WTC11 (cell line): ENCODE measurements around the gene MAN2B2. TPM values are rescaled to one million over a fixed set of nuclear protein-coding genes. Genes with fewer than 3 reads are reported as not detected.

ENCODE experiments used
- ATAC-seq: fragments of 200-7000 bp; cut with Tn5 transposase; 2 replicates; pipeline ENCODE4 v1.10.0; 2021; ENCODE audit warnings: mild to moderate bottlenecking, moderate library complexity
- CTCF ChIA-PET: fragments of 300-600 bp; sonication (Branson Sonifier 250); formaldehyde crosslinking; loops from one replicate; lab custom pipeline; 2021; ENCODE audit warnings: antibody characterized with exemption; lab: Charles Lee
- POLR2A ChIA-PET: fragments of 350-600 bp; sonication (Branson Sonifier 250); formaldehyde crosslinking; loops from one replicate; lab custom pipeline; 2021; ENCODE audit warnings: antibody characterized with exemption; lab: Charles Lee
- DNase-seq: peaks from one replicate; pipeline ENCODE4 v3.0.0; 2021; ENCODE audit warnings: low spot score
- H3K27ac Mint-ChIP-seq: 2 replicates; pipeline ENCODE4 v1.8.0; 2021; ENCODE audit warnings: mixed read lengths
- H3K27me3 Mint-ChIP-seq: 2 replicates; pipeline ENCODE4 v1.8.0; 2021; ENCODE audit warnings: low read depth, mild to moderate bottlenecking, moderate library complexity, mixed read lengths
- H3K36me3 Mint-ChIP-seq: 2 replicates; pipeline ENCODE4 v1.8.0; 2021; ENCODE audit warnings: mixed read lengths
- H3K4me1 Mint-ChIP-seq: 2 replicates; pipeline ENCODE4 v1.8.0; 2022; ENCODE audit warnings: mixed read lengths
- H3K4me3 Mint-ChIP-seq: 2 replicates; pipeline ENCODE4 v1.8.0; 2021; ENCODE audit warnings: mild to moderate bottlenecking, moderate library complexity, mixed read lengths
- H3K9me3 Mint-ChIP-seq: 2 replicates; pipeline ENCODE4 v1.8.0; 2021; ENCODE audit warnings: mixed read lengths
- E2F5 ChIP-seq: sonication (generic); formaldehyde crosslinking; IDR thresholded peaks from 2 replicates; pipeline ENCODE4 v1.8.1; 2022; ENCODE audit warnings: mild to moderate bottlenecking, moderate library complexity, missing genetic modification reagents
- FOXP1 ChIP-seq: sonication (generic); formaldehyde crosslinking; IDR thresholded peaks from 2 replicates; pipeline ENCODE4 v1.8.0; 2022; ENCODE audit warnings: missing genetic modification reagents, mild to moderate bottlenecking, moderate library complexity, borderline replicate concordance
- FOXP4 ChIP-seq: sonication (generic); formaldehyde crosslinking; IDR thresholded peaks from 2 replicates; pipeline ENCODE4 v1.8.0; 2022; ENCODE audit warnings: mild to moderate bottlenecking, missing genetic modification reagents
- HMGXB4 ChIP-seq: sonication (generic); formaldehyde crosslinking; IDR thresholded peaks from 2 replicates; pipeline ENCODE4 v1.8.1; 2023; ENCODE audit warnings: mild to moderate bottlenecking, moderate library complexity, missing genetic modification reagents
- MAX ChIP-seq: sonication (generic); formaldehyde crosslinking; IDR thresholded peaks from 2 replicates; pipeline ENCODE4 v1.8.0; 2022; ENCODE audit warnings: mild to moderate bottlenecking, missing genetic modification reagents
- MXD4 ChIP-seq: fragments of 250-450 bp; sonication (Bioruptor Pico); IDR thresholded peaks from 2 replicates; pipeline ENCODE4 v1.8.0; 2021; ENCODE audit warnings: mild to moderate bottlenecking, moderate library complexity, borderline replicate concordance
- NFATC4 ChIP-seq: fragments of 250-450 bp; sonication (Bioruptor Pico); IDR thresholded peaks from 2 replicates; pipeline ENCODE4 v1.9.0; 2021; ENCODE audit warnings: mild to moderate bottlenecking
- SMAD4 ChIP-seq: sonication (generic); formaldehyde crosslinking; IDR thresholded peaks from 2 replicates; pipeline ENCODE4 v1.8.0; 2022; ENCODE audit warnings: mild to moderate bottlenecking, missing genetic modification reagents
- TEAD4 ChIP-seq: sonication (generic); formaldehyde crosslinking; IDR thresholded peaks from 2 replicates; pipeline ENCODE4 v1.8.0; 2022; ENCODE audit warnings: mild to moderate bottlenecking, missing genetic modification reagents
- TP53 ChIP-seq: sonication (generic); formaldehyde crosslinking; IDR thresholded peaks from 2 replicates; pipeline ENCODE4 v1.8.1; 2023; ENCODE audit warnings: mild to moderate bottlenecking, missing genetic modification reagents
- ZNF232 ChIP-seq: sonication (generic); formaldehyde crosslinking; IDR thresholded peaks from 2 replicates; pipeline ENCODE4 v1.8.0; 2022; ENCODE audit warnings: mild to moderate bottlenecking, missing genetic modification reagents
- ZNF263 ChIP-seq: sonication (generic); formaldehyde crosslinking; IDR thresholded peaks from 2 replicates; pipeline ENCODE4 v1.8.1; 2022; ENCODE audit warnings: low read depth, mild to moderate bottlenecking, moderate library complexity, missing genetic modification reagents
- ZNF281 ChIP-seq: sonication (generic); formaldehyde crosslinking; IDR thresholded peaks from 2 replicates; pipeline ENCODE4 v1.8.0; 2023; ENCODE audit warnings: mild to moderate bottlenecking, missing genetic modification reagents
- ZNF317 ChIP-seq: sonication (generic); formaldehyde crosslinking; IDR thresholded peaks from 2 replicates; pipeline ENCODE4 v1.8.1; 2023; ENCODE audit warnings: low read depth, mild to moderate bottlenecking, moderate library complexity, missing genetic modification reagents, borderline replicate concordance
- total RNA-seq: library from RNA; stranded (reverse); gene quantifications from 3 replicates; pipeline ENCODE4 v1.2.3, GENCODE V29; 2021

The MAN2B2 gene
- total RNA-seq, 1 experiment from 2014 or later, result 6.3 TPM

GRCh38 chr4:6655924-6656323 is 80.9 kb downstream of the MAN2B2 start:
- ChIA-PET POLR2A (no interaction called here), CTCF (interaction anchor here (1.4 kb wide), 1 partner anchor 25 kb away, joined by 3 read pairs; no protein-coding TSS in a partner anchor)
- Mint-ChIP-seq H3K27ac (no peak overlapping the region), H3K4me3 (no peak overlapping the region), H3K27me3 (peaks cover 34% of the 10 kb centered on the region), H3K9me3 (peaks cover 3% of the 10 kb centered on the region; the same call in 1 of the 2 replicates), H3K36me3 (no peaks in the 10 kb centered on the region), H3K4me1 (peaks cover 2% of the 10 kb centered on the region; the same call in 1 of the 2 replicates)
- TF ChIP-seq MXD4 (no peak), FOXP4 (CRISPR knock-in tag) (no peak), TEAD4 (CRISPR knock-in tag) (no peak), NFATC4 (no peak)
- ATAC-seq (no peak), DNase-seq (no peak)

- Mint-ChIP-seq H3K36me3 (no peaks in the 10 kb centered on the region), H3K27me3 (peaks cover 50% of the 10 kb centered on the region), H3K4me3 (no peak overlapping the region), H3K27ac (no peak overlapping the region), H3K4me1 (peaks cover 2% of the 10 kb centered on the region; the same call in 1 of the 2 replicates), H3K9me3 (peaks cover 3% of the 10 kb centered on the region; the same call in 1 of the 2 replicates)
- ChIA-PET CTCF (interaction anchor here (0.6 to 1.8 kb wide), 6 partner anchors 17 to 463 kb away, joined by 3 to 12 read pairs (median 3); a partner anchor contains a TSS), POLR2A (interaction anchor here (0.7 kb wide), 1 partner anchor 90 kb away, joined by 3 read pairs; no protein-coding TSS in a partner anchor)
- TF ChIP-seq TP53, result no peak
- TF ChIP-seq FOXP1, result 0 out of 2 replicates have a peak, but pooled peaks have one; percentile 13
- DNase-seq, result no peak
- ATAC-seq, result no peak
Measured at GRCh38 chr4:6657242-6658208, 82.5 kb downstream of the MAN2B2 start.

- peak overlapping the region; percentile 41 for H3K4me3 Mint-ChIP-seq
- peaks cover 3% of the 10 kb centered on the region; the same call in 1 of the 2 replicates for H3K9me3 Mint-ChIP-seq
- H3K27ac Mint-ChIP-seq, result no peak overlapping the region
- ATAC-seq (peak; percentile 49), DNase-seq (no peak)
- H3K4me1 Mint-ChIP-seq, result peaks cover 2% of the 10 kb centered on the region; the same call in 1 of the 2 replicates
- no peak for TF ChIP-seq ZNF317 (CRISPR knock-in tag)
- POLR2A ChIA-PET, result interaction anchor here (0.7 kb wide), 1 partner anchor 90 kb away, joined by 3 read pairs; no protein-coding TSS in a partner anchor
- peaks cover 57% of the 10 kb centered on the region for H3K27me3 Mint-ChIP-seq
- CTCF ChIA-PET, result interaction anchor here (0.6 to 1.8 kb wide), 3 partner anchors 16 to 326 kb away, joined by 3 to 12 read pairs (median 7); a partner anchor contains a TSS
- H3K36me3 Mint-ChIP-seq, result no peaks in the 10 kb centered on the region
Measured at GRCh38 chr4:6658209-6658595, 83.2 kb downstream of the MAN2B2 start.

GRCh38 chr4:6658597-6659075 is 83.6 kb downstream of the MAN2B2 start:
- Mint-ChIP-seq H3K27ac (no peak overlapping the region), H3K27me3 (peaks cover 62% of the 10 kb centered on the region), H3K4me3 (peak overlapping the region; percentile 41), H3K36me3 (no peaks in the 10 kb centered on the region), H3K4me1 (peaks cover 2% of the 10 kb centered on the region; the same call in 1 of the 2 replicates), H3K9me3 (peaks cover 3% of the 10 kb centered on the region; the same call in 1 of the 2 replicates)
- ATAC-seq, result peak; percentile 78
- ChIA-PET POLR2A (no interaction called here), CTCF (interaction anchor here (1.4 to 1.8 kb wide), 4 partner anchors 16 to 43 kb away, joined by 5 to 12 read pairs (median 6); a partner anchor contains a TSS)
- 0 out of 2 replicates have a peak, but pooled peaks have one; percentile 16 for TF ChIP-seq SMAD4 (CRISPR knock-in tag)
- 0 out of 2 replicates have a peak, but pooled peaks have one; percentile 29 for TF ChIP-seq HMGXB4
- TF ChIP-seq MAX (CRISPR knock-in tag), result peak; percentile 72
- 0 out of 2 replicates have a peak, but pooled peaks have one; percentile 13 for TF ChIP-seq TEAD4 (CRISPR knock-in tag)
- TF ChIP-seq E2F5, result peak; percentile 60; the same call in 1 of the 2 replicates
- TF ChIP-seq ZNF232 (CRISPR knock-in tag), result no peak
- peak; percentile 33; the same call in 1 of the 2 replicates for TF ChIP-seq ZNF263 (CRISPR knock-in tag)
- 0 out of 2 replicates have a peak, but pooled peaks have one; percentile 14 for TF ChIP-seq ZNF317 (CRISPR knock-in tag)
- no peak for TF ChIP-seq ZNF281
- DNase-seq, result peak; percentile 60
